Body of pancreas (tissue), 4 donors: Measurements from ENCODE around the gene ADAMTS15.

Experiments
- CTCF ChIP-seq, 7 experiments: fragments of 450-650 bp in 4 of 7; fragments of 200-600 bp in 3 of 7; sonication (generic) in 3 of 7; IDR thresholded peaks; one replicate each; pipeline ENCODE4 v1.5.1; 2016 to 2019; ENCODE audit warnings: antibody characterized with exemption in 7 of 7
- POLR2A ChIP-seq, 3 donors: fragments of 450-650 bp; IDR thresholded peaks; one replicate each; pipeline ENCODE4 v1.6.1; 2016; ENCODE audit warnings: antibody characterized with exemption in 3 of 3, mild to moderate bottlenecking in 2 of 3

GRCh38 chr11:130513132-130513531 is 64.7 kb downstream of the ADAMTS15 start:
- TF ChIP-seq CTCF (IDR thresholded peaks at IDR 0.05) = no peak
- TF ChIP-seq POLR2A (IDR thresholded peaks at IDR 0.05) = no peak
